Fibroblast of upper back skin (primary cell): ENCODE results near the gene CERS1.

Experiments used
- DNase-seq: peaks from one replicate; pipeline ENCODE4 v3.0.0-alpha.2; 2013

The CERS1 gene

GRCh38 chr19:18832306-18833140 lies 63.4 kb downstream of the CERS1 start:
- no peak for DNase-seq

GRCh38 chr19:18831524-18832305 lies 64.2 kb downstream of the CERS1 start, which contains the start of gene UPF1:
TSS of gene UPF1 (plus strand) at chr19:18831959. CDS start at chr19:18832210, 251 bp downstream.
- DNase-seq: peak; percentile 89

GRCh38 chr19:18830488-18830887 lies 65.5 kb downstream of the CERS1 start:
- DNase-seq: no peak

- DNase-seq: no peak
These were observed 67.2 kb downstream of the CERS1 start for GRCh38 chr19:18828786-18829185.
